Hematopoietic multipotent progenitor cell (in vitro differentiated cells): ENCODE results near the gene TNFAIP8L3. TPM values are rescaled to one million over a fixed set of nuclear protein-coding genes. Genes with fewer than 3 reads are reported as not detected.
"Not testable (repeated sequence)": the region's sequence is repeated elsewhere in the genome, so short reads cannot be mapped to it uniquely, and the experiment has no call there.

Experiments
- DNase-seq, 3 donors: peaks; one replicate each; pipeline ENCODE4 v3.0.0-alpha.2; 2011 to 2015; ENCODE audit warnings: low read depth in 2 of 3, low spot score in 2 of 3
- total RNA-seq: library from RNA; depleted of rRNA; stranded (reverse); fragments of >200 nt; gene quantifications from one replicate; pipeline ENCODE4 v1.2.3, GENCODE V29; 2012

The TNFAIP8L3 gene
- not detected for total RNA-seq

- DNase-seq: peak in 1 of 3 donors; percentile 25
Measured at GRCh38 chr15:51094606-51095569, at the start of gene TNFAIP8L3. TSS of gene TNFAIP8L3 (minus strand) at chr15:51094906. CDS start at chr15:51094595, 311 bp downstream.

GRCh38 chr15:51144021-51144532, 49.4 kb upstream of the TNFAIP8L3 start:
- DNase-seq: no peak

- DNase-seq: not testable (repeated sequence)
Measured at GRCh38 chr15:51140347-51140746, 45.6 kb upstream of the TNFAIP8L3 start.

- DNase-seq: no peak
Measured at GRCh38 chr15:51139091-51139490, 44.4 kb upstream of the TNFAIP8L3 start.

GRCh38 chr15:51137880-51138430, 43.2 kb upstream of the TNFAIP8L3 start:
- DNase-seq: no peak

- no peak for DNase-seq
Measured at GRCh38 chr15:51137024-51137423, 42.3 kb upstream of the TNFAIP8L3 start.

- DNase-seq: no peak
Measured at GRCh38 chr15:51135276-51135675, 40.6 kb upstream of the TNFAIP8L3 start.

GRCh38 chr15:51134416-51135199, 39.9 kb upstream of the TNFAIP8L3 start:
- no peak for DNase-seq

GRCh38 chr15:51133140-51133765, 38.5 kb upstream of the TNFAIP8L3 start:
- no peak for DNase-seq

- DNase-seq: peak in 1 of 3 donors; percentile 21
Measured at GRCh38 chr15:51132384-51133139, 37.9 kb upstream of the TNFAIP8L3 start.

GRCh38 chr15:51131596-51132290, 37.0 kb upstream of the TNFAIP8L3 start:
- DNase-seq: no peak

GRCh38 chr15:51130344-51130743, 35.6 kb upstream of the TNFAIP8L3 start:
- no peak for DNase-seq

GRCh38 chr15:51129535-51130188, 35.0 kb upstream of the TNFAIP8L3 start:
- DNase-seq: no peak

- DNase-seq: no peak
Measured at GRCh38 chr15:51128701-51129100, 34.0 kb upstream of the TNFAIP8L3 start.

- peak in 2 of 3 donors; percentile 15 to 45 for DNase-seq
Measured at GRCh38 chr15:51126842-51127241, 32.1 kb upstream of the TNFAIP8L3 start.

GRCh38 chr15:51123002-51123401, 28.3 kb upstream of the TNFAIP8L3 start:
- not testable (repeated sequence) for DNase-seq

- DNase-seq: no peak
Measured at GRCh38 chr15:51121631-51122225, 27.0 kb upstream of the TNFAIP8L3 start.

GRCh38 chr15:51121118-51121517, 26.4 kb upstream of the TNFAIP8L3 start:
- DNase-seq: peak in 1 of 3 donors; percentile 6
